ENCODE measurements around the gene USP12.

DNA sequence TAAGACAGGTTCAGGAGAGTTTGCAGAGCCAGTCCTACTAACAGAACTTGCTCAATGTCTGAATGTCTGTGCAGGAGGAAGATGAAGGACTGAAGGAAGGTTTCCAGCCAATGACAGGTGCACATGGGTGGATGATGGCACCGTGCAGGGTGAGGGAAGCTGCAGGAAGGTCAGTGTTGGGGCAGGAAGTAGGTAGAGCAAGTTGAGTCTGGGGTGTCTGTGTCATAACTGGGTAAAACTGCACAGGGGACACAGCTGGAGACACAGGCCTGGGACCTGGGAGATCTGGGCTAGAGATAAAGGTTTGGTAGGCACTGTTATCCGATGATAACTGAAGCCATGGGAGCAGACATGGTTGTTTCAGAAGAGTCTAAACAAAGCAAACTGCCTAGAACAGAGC lies 116.9 kb downstream of the USP12 start:
- TF ChIP-seq, protein P1, sequence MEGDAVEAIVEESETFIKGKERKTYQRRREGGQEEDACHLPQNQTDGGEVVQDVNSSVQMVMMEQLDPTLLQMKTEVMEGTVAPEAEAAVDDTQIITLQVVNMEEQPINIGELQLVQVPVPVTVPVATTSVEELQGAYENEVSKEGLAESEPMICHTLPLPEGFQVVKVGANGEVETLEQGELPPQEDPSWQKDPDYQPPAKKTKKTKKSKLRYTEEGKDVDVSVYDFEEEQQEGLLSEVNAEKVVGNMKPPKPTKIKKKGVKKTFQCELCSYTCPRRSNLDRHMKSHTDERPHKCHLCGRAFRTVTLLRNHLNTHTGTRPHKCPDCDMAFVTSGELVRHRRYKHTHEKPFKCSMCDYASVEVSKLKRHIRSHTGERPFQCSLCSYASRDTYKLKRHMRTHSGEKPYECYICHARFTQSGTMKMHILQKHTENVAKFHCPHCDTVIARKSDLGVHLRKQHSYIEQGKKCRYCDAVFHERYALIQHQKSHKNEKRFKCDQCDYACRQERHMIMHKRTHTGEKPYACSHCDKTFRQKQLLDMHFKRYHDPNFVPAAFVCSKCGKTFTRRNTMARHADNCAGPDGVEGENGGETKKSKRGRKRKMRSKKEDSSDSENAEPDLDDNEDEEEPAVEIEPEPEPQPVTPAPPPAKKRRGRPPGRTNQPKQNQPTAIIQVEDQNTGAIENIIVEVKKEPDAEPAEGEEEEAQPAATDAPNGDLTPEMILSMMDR (IDR thresholded peaks at IDR 0.05), result no peak
- no peak for TF ChIP-seq POLR2A (IDR thresholded peaks at IDR 0.05)
